Skeletal muscle cell (primary cell): ENCODE results near the gene C14orf132.
"Not testable (repeated sequence)": the region's sequence is repeated elsewhere in the genome, so short reads cannot be mapped to it uniquely, and the experiment has no call there.

Experiments
- DNase-seq: peaks from one replicate; pipeline ENCODE4 v3.0.0-alpha.2; 2010; ENCODE audit warnings: low read depth
- H3K4me3 ChIP-seq: 2 replicates; pipeline ENCODE4 v1.5.1; 2011; ENCODE audit warnings: low read depth, mild to moderate bottlenecking, control low read depth, low read length, moderate library complexity

The C14orf132 gene

GRCh38 chr14:96038920-96039632 lies at the start of gene C14orf132:
Gene C14orf132 (plus strand): TSS chr14:96039362. CDS start chr14:96039501, 139 bp downstream.
- peak within 1 kb of the TSS; percentile 83 for H3K4me3 ChIP-seq
- no peak for DNase-seq

- H3K4me3 ChIP-seq = no peak overlapping the region
- DNase-seq = peak; percentile 5
These were observed 45.2 kb upstream of the C14orf132 start for GRCh38 chr14:95993768-95994592.

- no peak overlapping the region for H3K4me3 ChIP-seq
- DNase-seq = no peak
These were observed 44.6 kb upstream of the C14orf132 start for GRCh38 chr14:95994593-95994928.

- peak; percentile 1 for DNase-seq
- no peak overlapping the region for H3K4me3 ChIP-seq
These were observed 40.5 kb upstream of the C14orf132 start for GRCh38 chr14:95998656-95999055.

GRCh38 chr14:96001866-96002497 lies 37.2 kb upstream of the C14orf132 start:
- DNase-seq = peak; percentile 51
- no peak overlapping the region for H3K4me3 ChIP-seq

- no peak for DNase-seq
These were observed 36.7 kb upstream of the C14orf132 start for GRCh38 chr14:96002498-96002884.

GRCh38 chr14:96011131-96011530 lies 28.0 kb upstream of the C14orf132 start:
- no peak for DNase-seq
- no peak overlapping the region for H3K4me3 ChIP-seq

More at GRCh38 chr14:96002498-96002884, 36.7 kb upstream of the C14orf132 start:
- no peak overlapping the region for H3K4me3 ChIP-seq

GRCh38 chr14:96011607-96012006 lies 27.6 kb upstream of the C14orf132 start:
- DNase-seq = no peak
- H3K4me3 ChIP-seq = no peak overlapping the region

- H3K4me3 ChIP-seq, DNase-seq: not testable (repeated sequence)
These were observed 26.4 kb upstream of the C14orf132 start for GRCh38 chr14:96012757-96013156.

GRCh38 chr14:96014176-96014575 lies 25.0 kb upstream of the C14orf132 start:
- no peak overlapping the region for H3K4me3 ChIP-seq
- DNase-seq = no peak

- H3K4me3 ChIP-seq = no peak overlapping the region
- DNase-seq = no peak
These were observed 22.5 kb upstream of the C14orf132 start for GRCh38 chr14:96016501-96017160.

- DNase-seq = no peak
- no peak overlapping the region for H3K4me3 ChIP-seq
These were observed 21.3 kb upstream of the C14orf132 start for GRCh38 chr14:96017882-96018281.

- no peak for DNase-seq
- H3K4me3 ChIP-seq = no peak overlapping the region
These were observed 11.5 kb upstream of the C14orf132 start for GRCh38 chr14:96027431-96028355.

- H3K4me3 ChIP-seq = no peak overlapping the region
- no peak for DNase-seq
These were observed 10.0 kb upstream of the C14orf132 start for GRCh38 chr14:96029089-96029645.

GRCh38 chr14:96030108-96030760 lies 8.9 kb upstream of the C14orf132 start:
- H3K4me3 ChIP-seq = no peak overlapping the region
- DNase-seq = no peak

GRCh38 chr14:96031691-96032090 lies 7.5 kb upstream of the C14orf132 start:
- no peak for DNase-seq
- H3K4me3 ChIP-seq = no peak overlapping the region

- H3K4me3 ChIP-seq = no peak overlapping the region
- DNase-seq = no peak
These were observed 3.7 kb upstream of the C14orf132 start for GRCh38 chr14:96035456-96035855.

GRCh38 chr14:96037891-96038557 lies 1.1 kb upstream of the C14orf132 start:
- DNase-seq = no peak
- H3K4me3 ChIP-seq = no peak overlapping the region
